Adipose tissue (tissue), 3 donors: ENCODE results near the gene LAMC2. TPM values are rescaled to one million over a fixed set of nuclear protein-coding genes. Genes with fewer than 3 reads are reported as not detected.
"Not testable (repeated sequence)": the region's sequence is repeated elsewhere in the genome, so short reads cannot be mapped to it uniquely, and the experiment has no call there.

Source experiments
- H3K27ac ChIP-seq: one replicate; pipeline ENCODE4 v1.5.1; 2013; ENCODE audit warnings: low read depth, low read length
- WGBS, 3 donors: extraction: QIAGEN DNeasy Blood & Tissue Kit; methylation state at CpG; one replicate each; pipeline ENCODE4 v1.1.7; 2013; 5-methylcytosine and 5-hydroxymethylcytosine counted together
- polyA plus RNA-seq, 3 donors: library from polyadenylated mRNA; stranded (reverse); fragments of 200-250 nt; gene quantifications; one replicate each; pipeline ENCODE4 v1.2.3, GENCODE V29; 2013
- donor health status: healthy with polysubstance abuse.
- donor health status: Bipolar disorder and iron deficiency.
- donor health status: healthy.

The LAMC2 gene
- polyA plus RNA-seq, 3 donors, result 2.0 to 3.8 (median 2.0) TPM

DNA sequence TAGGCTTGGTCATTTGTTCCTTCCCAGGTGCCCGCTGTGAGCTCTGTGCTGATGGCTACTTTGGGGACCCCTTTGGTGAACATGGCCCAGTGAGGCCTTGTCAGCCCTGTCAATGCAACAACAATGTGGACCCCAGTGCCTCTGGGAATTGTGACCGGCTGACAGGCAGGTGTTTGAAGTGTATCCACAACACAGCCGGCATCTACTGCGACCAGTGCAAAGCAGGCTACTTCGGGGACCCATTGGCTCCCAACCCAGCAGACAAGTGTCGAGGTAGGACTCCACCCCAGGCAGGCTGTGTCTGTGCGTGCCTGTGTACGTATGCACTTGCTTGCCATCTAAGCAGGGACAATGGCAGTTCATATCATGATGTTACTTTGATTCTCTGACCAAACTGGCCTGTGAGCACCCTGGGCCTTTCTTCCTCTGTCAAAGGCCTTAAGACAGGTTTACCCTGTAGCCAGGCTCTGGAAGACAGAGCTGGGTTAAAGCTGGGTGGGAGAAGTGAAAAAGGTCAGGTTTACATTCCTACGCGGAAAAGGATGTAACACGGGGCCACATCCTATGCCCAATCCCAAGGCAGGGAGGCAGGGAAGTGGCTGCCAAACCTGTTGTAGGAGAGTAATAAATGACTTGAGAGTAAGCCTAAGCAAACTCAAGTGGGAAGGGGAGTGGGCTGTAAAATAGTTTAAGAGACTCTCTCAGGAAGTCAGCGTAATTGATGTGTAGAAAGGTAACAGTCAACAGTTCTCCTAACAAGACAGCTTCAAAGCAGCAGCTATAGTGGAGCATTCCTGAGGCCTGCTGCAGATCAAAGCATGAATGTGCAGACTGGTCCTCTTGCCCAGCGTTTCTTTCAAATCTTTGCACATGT, 42.5 kb downstream of the LAMC2 start:
- 82 to 94% (median 92%) methylated on average over 13 of the region's 13 CpGs for WGBS, 3 donors
- H3K27ac ChIP-seq, result no peak overlapping the region

DNA sequence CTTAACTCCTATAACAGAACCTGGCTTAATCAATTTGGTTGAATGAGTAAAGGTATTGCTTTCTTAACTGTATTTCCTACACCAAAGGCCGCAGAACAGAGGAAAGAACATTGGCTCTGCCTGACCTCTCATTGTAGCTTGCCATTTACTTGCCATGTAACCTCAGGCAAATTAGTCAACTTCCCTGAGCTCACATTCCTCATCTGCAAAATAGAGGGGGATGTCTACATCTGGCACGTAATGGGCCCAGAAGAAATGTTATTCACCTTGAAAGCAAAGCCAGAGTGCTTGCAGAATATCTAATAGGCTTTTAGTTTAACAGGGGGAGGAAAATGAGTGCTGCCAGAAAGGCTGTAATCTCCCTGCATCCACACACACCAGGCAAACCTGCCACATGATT, 44.3 kb downstream of the LAMC2 start:
- WGBS, 3 donors, result 81 to 86% (median 83%) methylated on average over 2 of the region's 2 CpGs

DNA sequence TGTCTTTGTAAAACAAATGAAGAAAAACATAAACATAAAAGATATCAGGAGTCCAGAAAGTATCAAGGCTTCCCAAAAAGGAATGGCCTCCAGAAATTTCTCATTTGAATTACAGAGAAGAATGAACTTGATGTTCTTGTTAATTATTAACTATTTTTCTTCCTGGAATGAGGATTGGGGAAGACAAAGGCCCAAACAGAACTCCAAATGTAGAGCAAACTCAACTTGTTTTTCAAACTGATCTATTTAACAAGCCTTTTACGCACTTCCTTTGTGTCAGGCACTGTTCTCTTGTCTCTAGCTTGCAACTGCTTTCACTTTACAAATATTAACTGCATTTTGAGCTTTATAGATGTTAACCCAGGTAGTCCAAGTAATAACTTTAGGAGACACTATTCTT, 45.5 kb downstream of the LAMC2 start:
- 97 to 99% (median 97%) methylated on average over 1 of the region's 1 CpG for WGBS, 3 donors
- no peak overlapping the region for H3K27ac ChIP-seq

More for the DNA sequence above, 44.3 kb downstream of the LAMC2 start:
- no peak overlapping the region for H3K27ac ChIP-seq

DNA sequence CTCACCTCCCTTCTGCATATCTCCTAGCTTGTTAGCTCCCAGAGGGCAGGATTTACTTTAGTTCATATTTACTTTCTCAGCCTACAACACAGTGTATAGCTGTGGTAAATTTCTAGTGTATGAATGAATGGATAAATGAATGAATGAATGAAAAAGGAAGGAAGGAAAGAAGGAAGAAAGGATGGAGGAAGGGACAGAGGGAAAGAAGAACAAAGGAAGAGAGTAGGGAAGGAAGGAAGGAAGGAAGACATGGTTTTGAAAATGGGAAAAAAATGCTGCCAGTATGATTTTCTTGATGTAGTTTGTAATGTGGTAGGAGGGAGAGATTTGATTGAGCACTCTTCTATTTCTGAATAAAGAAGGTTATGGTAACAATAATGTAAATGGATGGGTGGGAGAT, 47.0 kb downstream of the LAMC2 start:
- no peak overlapping the region for H3K27ac ChIP-seq

DNA sequence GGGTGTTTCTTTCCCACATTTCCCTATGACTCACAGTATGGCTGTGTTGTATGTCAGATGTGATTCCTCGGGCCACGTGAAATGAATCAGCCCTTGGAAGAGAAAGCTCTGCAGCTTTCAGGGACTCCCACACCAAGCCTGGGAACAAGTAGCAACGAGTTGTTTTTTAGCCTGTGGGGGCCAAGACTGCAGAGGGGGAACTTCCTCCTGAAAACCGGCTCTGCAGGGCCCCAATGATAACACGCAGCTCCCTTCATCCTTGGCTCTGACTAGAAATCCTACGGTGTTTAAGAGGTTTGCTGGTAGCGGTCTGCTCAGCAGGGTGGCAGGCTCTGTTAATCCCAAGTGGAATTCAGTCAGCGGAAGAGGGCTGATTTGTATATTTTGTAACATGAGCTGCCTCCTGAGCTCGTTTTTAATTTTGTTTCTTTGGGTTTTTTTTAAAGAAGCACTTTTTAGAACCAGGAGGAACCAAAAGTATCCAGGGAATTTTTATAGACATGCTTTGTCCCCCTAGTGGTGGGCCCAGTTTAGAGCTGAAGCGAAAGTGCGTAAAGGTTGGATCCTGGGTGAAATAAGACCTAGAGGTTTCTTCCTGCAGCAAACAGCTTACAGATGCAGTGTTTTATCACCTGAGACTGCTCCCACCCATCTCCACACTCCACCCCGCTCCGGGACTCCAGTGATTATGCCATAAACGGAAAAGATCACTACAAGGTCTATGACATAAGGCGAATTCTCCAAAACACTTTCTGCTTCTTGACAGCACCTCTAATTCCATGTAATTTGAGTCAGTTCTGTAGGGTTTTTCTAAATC, 48.8 kb downstream of the LAMC2 start:
- whole genome bisulfite sequencing, 3 donors, result 27 to 39% (median 36%) methylated on average over 15 of the region's 15 CpGs
- H3K27ac ChIP-seq, result no peak overlapping the region

DNA sequence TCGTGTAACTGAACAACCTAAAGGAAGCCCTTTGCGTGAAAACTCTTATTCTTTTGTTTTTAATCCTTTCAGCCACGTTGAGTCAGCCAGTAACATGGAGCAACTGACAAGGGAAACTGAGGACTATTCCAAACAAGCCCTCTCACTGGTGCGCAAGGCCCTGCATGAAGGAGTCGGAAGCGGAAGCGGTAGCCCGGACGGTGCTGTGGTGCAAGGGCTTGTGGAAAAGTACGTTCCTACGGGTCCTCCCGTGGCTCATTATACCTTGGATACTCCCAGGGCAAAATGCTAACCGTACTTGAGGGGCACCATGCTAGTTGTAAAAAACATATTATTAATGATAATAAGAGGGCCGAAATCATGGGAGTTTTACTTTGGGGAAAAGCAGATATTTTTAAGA, 49.4 kb downstream of the LAMC2 start:
- H3K27ac ChIP-seq, result no peak overlapping the region

DNA sequence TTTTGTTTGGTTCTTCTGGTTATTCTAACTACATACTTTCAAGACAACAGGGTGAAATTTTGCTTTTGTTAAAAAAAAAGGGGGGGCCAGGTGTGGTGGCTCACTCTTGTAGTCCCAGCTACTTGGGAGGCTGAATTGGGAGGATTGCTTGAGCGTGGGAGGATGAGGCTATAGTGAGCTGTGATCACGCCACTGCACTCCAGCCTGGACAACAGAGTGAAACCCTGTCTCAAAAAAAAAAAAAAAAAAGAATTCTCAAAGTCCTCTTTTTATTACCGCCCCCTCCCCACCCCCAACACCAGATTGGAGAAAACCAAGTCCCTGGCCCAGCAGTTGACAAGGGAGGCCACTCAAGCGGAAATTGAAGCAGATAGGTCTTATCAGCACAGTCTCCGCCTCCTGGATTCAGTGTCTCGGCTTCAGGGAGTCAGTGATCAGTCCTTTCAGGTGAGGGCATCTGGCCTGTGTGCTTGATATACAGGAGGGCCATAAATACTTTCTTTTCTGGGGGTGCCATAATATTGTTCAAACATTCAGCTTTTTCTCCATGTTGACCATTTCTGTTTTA, 50.2 kb downstream of the LAMC2 start:
- WGBS, 3 donors, result 83 to 87% (median 86%) methylated on average over 6 of the region's 6 CpGs
- H3K27ac ChIP-seq, result no peak overlapping the region

More for the DNA sequence above, 49.4 kb downstream of the LAMC2 start:
- WGBS, 3 donors, result 86 to 92% (median 91%) methylated on average over 14 of the region's 14 CpGs

DNA sequence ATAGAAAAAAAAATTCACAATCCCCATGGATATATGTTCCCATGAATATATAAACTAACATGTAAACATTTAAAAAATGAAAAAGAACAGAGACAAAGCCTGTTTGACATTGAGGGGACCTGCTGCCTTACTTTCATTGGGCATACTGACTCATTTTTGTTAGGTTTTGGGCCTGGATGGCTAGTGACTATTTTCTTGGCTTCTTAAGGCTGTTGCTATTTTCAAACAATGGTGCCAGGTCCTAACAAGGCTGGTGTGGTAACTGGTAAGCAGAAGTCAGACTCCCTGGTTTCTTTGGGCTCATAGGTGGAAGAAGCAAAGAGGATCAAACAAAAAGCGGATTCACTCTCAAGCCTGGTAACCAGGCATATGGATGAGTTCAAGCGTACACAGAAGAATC, 51.0 kb downstream of the LAMC2 start:
- WGBS, 3 donors, result 92 to 98% (median 96%) methylated on average over 2 of the region's 2 CpGs
- H3K27ac ChIP-seq, result no peak overlapping the region

DNA sequence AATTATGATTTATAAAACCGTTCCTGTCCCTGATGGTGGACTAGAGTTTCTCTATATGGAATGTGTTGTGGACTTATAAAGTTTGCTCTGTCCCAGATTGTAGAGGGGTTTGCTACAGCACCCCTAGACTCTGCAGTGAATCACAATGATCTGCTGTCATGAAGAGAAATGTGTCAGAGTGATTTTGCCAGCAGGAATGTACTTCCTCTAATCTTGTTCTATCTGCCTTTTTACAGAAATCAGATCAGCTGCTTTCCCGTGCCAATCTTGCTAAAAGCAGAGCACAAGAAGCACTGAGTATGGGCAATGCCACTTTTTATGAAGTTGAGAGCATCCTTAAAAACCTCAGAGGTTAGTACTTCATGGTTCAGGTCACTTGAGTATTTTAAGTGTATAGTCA, 52.0 kb downstream of the LAMC2 start:
- no peak overlapping the region for H3K27ac ChIP-seq

DNA sequence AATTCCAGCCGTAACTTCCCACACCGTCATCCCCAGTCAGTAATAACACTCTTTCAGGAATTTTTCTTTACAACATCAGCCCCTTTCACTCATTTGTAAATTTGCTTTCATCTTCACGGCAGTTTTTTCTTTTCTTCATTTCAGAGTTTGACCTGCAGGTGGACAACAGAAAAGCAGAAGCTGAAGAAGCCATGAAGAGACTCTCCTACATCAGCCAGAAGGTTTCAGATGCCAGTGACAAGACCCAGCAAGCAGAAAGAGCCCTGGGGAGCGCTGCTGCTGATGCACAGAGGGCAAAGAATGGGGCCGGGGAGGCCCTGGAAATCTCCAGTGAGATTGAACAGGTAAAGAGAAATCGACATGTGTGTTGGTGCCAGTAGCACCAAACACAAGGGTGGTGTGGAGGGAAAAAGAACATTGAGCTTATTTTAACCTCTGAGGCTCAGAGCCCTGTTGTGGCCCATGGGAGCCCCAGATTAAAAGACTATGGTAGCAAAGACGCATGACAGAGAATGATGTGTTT, 53.2 kb downstream of the LAMC2 start:
- no peak overlapping the region for H3K27ac ChIP-seq
- WGBS, 3 donors, result 82 to 87% (median 85%) methylated on average over 7 of the region's 7 CpGs

More for the DNA sequence above, 52.0 kb downstream of the LAMC2 start:
- WGBS, 3 donors, result 78 to 86% (median 85%) methylated on average over 2 of the region's 2 CpGs

DNA sequence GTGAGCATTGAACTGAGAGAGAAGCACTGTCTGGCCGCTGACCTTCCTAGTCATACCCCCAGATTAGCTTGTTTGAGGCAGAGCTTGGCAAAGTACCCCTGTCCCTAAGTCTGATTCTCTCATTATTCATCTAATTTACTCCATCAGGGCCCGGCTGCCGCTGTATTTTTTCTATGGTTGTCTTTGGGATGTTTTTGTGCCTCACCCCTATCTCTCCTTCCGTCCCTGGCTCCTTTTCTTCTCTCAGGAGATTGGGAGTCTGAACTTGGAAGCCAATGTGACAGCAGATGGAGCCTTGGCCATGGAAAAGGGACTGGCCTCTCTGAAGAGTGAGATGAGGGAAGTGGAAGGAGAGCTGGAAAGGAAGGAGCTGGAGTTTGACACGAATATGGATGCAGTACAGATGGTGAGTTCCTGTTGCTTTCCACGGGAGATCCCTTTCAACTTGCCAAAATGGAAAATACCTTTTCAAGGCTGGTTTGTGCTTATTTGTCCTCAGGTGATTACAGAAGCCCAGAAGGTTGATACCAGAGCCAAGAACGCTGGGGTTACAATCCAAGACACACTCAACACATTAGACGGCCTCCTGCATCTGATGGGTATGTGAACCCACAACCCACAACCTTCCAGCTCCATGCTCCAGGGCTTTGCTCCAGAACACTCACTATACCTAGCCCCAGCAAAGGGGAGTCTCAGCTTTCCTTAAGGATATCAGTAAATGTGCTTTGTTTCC, 53.9 kb downstream of the LAMC2 start:
- WGBS, 3 donors, result 65 to 74% (median 67%) methylated on average over 8 of the region's 8 CpGs
- no peak overlapping the region for H3K27ac ChIP-seq

DNA sequence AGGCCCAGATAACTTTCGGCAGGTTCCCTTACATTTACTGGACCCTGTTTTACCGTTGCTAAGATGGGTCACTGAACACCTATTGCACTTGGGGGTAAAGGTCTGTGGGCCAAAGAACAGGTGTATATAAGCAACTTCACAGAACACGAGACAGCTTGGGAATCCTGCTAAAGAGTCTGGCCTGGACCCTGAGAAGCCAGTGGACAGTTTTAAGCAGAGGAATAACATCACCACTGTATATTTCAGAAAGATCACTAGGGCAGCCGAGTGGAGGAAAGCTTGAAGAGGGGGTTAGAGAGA, 54.4 kb downstream of the LAMC2 start:
- no peak overlapping the region for H3K27ac ChIP-seq
- 82 to 93% (median 90%) methylated on average over 4 of the region's 4 CpGs for WGBS, 3 donors

DNA sequence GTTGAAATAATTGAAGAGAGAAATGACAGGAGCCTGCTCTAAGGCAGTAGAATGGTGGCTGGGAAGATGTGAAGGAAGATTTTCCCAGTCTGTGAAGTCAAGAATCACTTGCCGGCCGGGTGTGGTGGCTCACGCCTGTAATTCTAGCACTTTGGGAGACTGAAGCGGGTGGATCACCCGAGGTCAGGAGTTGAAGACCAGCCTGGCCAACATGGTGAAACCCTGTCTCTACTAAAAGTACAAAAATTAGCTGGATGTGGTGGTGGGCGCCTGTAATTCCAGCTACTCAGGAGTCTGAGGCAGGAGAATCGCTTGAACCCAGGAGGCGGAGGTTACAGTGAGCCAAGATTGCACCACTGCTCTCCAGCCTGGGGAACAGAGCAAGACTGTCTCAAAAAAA, 54.8 kb downstream of the LAMC2 start:
- WGBS, 3 donors, result 88 to 94% (median 89%) methylated on average over 8 of the region's 8 CpGs
- not testable (repeated sequence) for H3K27ac ChIP-seq

DNA sequence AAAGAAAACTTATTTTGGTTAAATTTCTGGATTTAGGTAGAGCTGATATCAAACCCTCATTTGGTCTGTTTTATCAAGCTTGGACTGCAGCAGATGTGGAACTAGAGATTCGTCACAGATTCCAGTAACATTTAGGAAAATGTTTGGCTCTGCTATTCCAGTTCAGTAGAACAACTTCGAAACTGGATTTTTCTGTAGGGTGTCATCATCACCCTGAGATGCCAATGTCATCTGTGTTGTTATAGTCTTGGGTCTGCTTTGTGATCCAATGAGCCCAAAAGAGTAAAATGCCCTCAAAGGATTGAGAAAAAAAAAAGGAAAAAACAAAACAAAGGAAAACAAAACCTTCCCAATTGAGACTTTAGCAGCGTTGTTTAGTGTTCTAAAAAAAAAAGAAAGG, 55.4 kb downstream of the LAMC2 start:
- no peak overlapping the region for H3K27ac ChIP-seq

DNA sequence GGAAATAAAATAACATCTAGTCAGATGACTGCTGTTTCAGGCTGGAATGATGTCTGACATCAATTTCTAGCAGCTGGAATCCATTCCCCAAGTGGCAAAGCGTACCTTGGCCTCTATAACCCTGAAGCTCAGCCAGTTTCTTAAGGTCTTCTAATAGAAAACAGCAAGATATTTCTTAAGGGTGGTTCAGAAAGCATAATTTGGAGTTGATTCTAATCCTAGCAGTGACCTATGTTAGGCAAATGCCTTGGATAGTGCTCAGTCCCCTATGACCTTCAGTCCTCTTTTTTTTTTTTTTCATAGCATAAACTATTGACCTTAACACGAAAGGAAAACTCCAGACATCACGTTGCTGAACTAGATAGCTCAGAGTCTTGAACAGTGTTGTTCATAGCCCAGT, 56.5 kb downstream of the LAMC2 start:
- no peak overlapping the region for H3K27ac ChIP-seq
- 56 to 62% (median 59%) methylated on average over 3 of the region's 3 CpGs for WGBS, 3 donors

More for the DNA sequence above, 55.4 kb downstream of the LAMC2 start:
- WGBS, 3 donors, result 63 to 75% (median 66%) methylated on average over 3 of the region's 3 CpGs

DNA sequence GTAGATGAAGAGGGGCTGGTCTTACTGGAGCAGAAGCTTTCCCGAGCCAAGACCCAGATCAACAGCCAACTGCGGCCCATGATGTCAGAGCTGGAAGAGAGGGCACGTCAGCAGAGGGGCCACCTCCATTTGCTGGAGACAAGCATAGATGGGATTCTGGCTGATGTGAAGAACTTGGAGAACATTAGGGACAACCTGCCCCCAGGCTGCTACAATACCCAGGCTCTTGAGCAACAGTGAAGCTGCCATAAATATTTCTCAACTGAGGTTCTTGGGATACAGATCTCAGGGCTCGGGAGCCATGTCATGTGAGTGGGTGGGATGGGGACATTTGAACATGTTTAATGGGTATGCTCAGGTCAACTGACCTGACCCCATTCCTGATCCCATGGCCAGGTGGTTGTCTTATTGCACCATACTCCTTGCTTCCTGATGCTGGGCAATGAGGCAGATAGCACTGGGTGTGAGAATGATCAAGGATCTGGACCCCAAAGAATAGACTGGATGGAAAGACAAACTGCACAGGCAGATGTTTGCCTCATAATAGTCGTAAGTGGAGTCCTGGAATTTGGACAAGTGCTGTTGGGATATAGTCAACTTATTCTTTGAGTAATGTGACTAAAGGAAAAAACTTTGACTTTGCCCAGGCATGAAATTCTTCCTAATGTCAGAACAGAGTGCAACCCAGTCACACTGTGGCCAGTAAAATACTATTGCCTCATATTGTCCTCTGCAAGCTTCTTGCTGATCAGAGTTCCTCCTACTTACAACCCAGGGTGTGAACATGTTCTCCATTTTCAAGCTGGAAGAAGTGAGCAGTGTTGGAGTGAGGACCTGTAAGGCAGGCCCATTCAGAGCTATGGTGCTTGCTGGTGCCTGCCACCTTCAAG, 57.3 kb downstream of the LAMC2 start:
- 50 to 78% (median 60%) methylated on average over 5 of the region's 5 CpGs for WGBS, 3 donors
- H3K27ac ChIP-seq, result no peak overlapping the region

DNA sequence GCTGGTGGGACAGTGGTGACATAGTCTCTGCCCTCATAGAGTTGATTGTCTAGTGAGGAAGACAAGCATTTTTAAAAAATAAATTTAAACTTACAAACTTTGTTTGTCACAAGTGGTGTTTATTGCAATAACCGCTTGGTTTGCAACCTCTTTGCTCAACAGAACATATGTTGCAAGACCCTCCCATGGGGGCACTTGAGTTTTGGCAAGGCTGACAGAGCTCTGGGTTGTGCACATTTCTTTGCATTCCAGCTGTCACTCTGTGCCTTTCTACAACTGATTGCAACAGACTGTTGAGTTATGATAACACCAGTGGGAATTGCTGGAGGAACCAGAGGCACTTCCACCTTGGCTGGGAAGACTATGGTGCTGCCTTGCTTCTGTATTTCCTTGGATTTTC, 58.4 kb downstream of the LAMC2 start:
- 22 to 77% (median 38%) methylated on average over 1 of the region's 1 CpG for WGBS, 3 donors
- H3K27ac ChIP-seq, result no peak overlapping the region

DNA sequence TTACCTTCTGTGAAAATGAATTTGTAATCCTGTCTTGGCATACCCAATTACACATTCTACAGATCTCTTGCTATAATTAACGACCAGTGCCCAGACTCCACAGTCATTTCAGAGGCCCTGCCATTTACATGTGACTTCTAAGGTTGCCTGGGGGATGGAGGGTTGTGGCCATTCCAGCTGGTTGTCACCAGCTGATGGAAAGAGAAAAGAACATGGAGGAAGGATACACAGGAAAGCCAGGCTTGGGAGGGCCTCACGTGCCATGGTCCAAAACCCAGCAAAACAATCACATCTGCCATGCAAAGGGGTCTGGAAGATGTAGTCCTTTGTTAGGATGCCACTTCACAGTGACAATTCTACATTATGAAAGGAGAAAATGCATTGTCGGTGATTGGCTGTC, 59.3 kb downstream of the LAMC2 start:
- WGBS, 3 donors, result 89 to 96% (median 95%) methylated on average over 3 of the region's 3 CpGs

More for the DNA sequence above, 59.3 kb downstream of the LAMC2 start:
- H3K27ac ChIP-seq, result no peak overlapping the region
